Astrocyte (in vitro differentiated cells and primary cell): ENCODE data around the gene FRMD4A.

Experiments
- EZH2 ChIP-seq: IDR thresholded peaks from 2 replicates; pipeline ENCODE4 v1.6.1; 2012; ENCODE audit warnings: mild to moderate bottlenecking, low read length, inconsistent platforms; ENCODE audit not compliant: insufficient read depth
- TF ChIP-seq, protein P1 (sequence below): IDR thresholded peaks from 2 replicates; pipeline ENCODE4 v1.5.1; 2011; ENCODE audit warnings: low read depth, mild to moderate bottlenecking, inconsistent platforms, low read length, moderate library complexity; ENCODE audit not compliant: insufficient read depth

- TF ChIP-seq, protein P1, sequence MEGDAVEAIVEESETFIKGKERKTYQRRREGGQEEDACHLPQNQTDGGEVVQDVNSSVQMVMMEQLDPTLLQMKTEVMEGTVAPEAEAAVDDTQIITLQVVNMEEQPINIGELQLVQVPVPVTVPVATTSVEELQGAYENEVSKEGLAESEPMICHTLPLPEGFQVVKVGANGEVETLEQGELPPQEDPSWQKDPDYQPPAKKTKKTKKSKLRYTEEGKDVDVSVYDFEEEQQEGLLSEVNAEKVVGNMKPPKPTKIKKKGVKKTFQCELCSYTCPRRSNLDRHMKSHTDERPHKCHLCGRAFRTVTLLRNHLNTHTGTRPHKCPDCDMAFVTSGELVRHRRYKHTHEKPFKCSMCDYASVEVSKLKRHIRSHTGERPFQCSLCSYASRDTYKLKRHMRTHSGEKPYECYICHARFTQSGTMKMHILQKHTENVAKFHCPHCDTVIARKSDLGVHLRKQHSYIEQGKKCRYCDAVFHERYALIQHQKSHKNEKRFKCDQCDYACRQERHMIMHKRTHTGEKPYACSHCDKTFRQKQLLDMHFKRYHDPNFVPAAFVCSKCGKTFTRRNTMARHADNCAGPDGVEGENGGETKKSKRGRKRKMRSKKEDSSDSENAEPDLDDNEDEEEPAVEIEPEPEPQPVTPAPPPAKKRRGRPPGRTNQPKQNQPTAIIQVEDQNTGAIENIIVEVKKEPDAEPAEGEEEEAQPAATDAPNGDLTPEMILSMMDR: no peak
- TF ChIP-seq EZH2: no peak
Measured at GRCh38 chr10:13911821-13912520, 418.8 kb downstream of the FRMD4A start.
